ENCODE data around the gene GH1. TPM values are rescaled to one million over a fixed set of nuclear protein-coding genes. Genes with fewer than 3 reads are reported as not detected.

The GH1 gene
- total and polyA plus RNA-seq, 2 of the 13 experiments (the other 11 are each of a cell fraction or from before 2014, with no cell fraction given) = not detected

DNA sequence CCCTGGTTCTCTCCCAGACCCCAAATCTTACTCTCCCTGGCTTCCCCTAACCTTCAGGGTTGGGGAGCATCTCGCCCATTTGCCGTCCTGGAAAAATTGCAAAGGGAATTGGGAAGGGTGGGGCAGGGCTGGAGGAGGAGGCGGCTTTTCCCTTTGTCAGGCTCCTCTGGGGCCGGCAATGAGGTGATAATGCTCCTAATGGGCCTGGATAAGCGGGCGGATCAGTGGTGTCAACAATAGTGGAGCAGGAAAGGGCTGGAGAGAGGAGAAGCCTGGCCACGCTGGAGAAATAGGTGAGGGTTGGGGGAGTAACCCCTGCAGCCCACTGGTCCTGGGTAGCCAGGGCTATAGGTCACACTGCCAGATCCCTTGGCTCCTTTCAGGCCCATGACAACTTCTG is 41.8 kb upstream of the GH1 start (continued):
- TF ChIP-seq, protein P1, sequence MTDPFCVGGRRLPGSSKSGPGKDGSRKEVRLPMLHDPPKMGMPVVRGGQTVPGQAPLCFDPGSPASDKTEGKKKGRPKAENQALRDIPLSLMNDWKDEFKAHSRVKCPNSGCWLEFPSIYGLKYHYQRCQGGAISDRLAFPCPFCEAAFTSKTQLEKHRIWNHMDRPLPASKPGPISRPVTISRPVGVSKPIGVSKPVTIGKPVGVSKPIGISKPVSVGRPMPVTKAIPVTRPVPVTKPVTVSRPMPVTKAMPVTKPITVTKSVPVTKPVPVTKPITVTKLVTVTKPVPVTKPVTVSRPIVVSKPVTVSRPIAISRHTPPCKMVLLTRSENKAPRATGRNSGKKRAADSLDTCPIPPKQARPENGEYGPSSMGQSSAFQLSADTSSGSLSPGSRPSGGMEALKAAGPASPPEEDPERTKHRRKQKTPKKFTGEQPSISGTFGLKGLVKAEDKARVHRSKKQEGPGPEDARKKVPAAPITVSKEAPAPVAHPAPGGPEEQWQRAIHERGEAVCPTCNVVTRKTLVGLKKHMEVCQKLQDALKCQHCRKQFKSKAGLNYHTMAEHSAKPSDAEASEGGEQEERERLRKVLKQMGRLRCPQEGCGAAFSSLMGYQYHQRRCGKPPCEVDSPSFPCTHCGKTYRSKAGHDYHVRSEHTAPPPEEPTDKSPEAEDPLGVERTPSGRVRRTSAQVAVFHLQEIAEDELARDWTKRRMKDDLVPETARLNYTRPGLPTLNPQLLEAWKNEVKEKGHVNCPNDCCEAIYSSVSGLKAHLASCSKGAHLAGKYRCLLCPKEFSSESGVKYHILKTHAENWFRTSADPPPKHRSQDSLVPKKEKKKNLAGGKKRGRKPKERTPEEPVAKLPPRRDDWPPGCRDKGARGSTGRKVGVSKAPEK (CRISPR knock-in tag; IDR thresholded peaks at IDR 0.05; ENCODE audit: borderline replicate concordance) = no peak
- no peak for TF ChIP-seq XBP1 (CRISPR knock-in tag; IDR thresholded peaks at IDR 0.05)

DNA sequence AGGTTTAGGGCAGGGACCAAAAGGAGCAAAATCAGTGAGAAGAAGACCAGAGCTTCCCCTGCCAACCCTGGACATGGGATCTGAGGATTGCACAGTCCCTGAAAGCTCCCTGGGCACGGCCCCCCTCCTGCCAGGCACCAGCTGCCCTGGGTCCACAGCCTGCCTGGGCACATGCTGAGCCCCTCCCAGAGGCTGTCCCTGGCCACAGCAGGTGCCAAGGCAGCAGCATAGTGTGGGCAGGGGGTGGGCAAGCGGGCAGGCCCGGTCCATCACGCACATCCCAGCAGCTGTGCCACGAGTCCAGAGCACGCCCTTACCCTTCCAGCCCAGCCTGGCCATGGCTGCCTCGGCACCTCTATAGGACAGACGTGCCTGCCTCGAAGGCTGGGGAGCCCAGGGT is 41.4 kb upstream of the GH1 start:
- no TSS peak for BruUV-seq (replicated peaks)
- H3K4me1 ChIP-seq (ENCODE audit: insufficient read depth, low read length) = peaks cover 32% of the 10 kb centered on the region
- no peak overlapping the region for H3K27ac ChIP-seq (ENCODE audit: extremely low read length, insufficient read depth, low read length)
- ChIA-PET POLR2A (no interaction called here), CTCF (ENCODE audit: low intra/inter-chr PET ratio, low total read pairs) (no interaction called here)
- no peak for DNase-seq (ENCODE audit: low spot score)
- H3K79me2 ChIP-seq (ENCODE audit: insufficient read depth, low read length) = no peaks in the 10 kb centered on the region
- in situ Hi-C loops (cut with HindIII; ENCODE audit: extremely low pct_ligation_motif_present, low pct_unique_long_range_greater_than_20kb) (no loop called here), intact Hi-C loops (cut with micrococcal nuclease; ENCODE audit: unreplicated experiment) (no loop called here)
- no peaks in the 10 kb centered on the region; the same call in 1 of the 2 replicates for H4K20me1 ChIP-seq (ENCODE audit: insufficient read depth, low read length)
- H2AFZ ChIP-seq (ENCODE audit: low read length) = no peak overlapping the region
- H3K4me2 ChIP-seq (ENCODE audit: low read depth, low read length) = no peak overlapping the region
- H3K9ac ChIP-seq (ENCODE audit: insufficient read depth, low read depth, low read length) = no peak overlapping the region
- H3K36me3 ChIP-seq (replicated peaks in 1 of 2; ENCODE audit: control insufficient read depth in 1 of 2, insufficient read depth in 2 of 2, low read length in 2 of 2) = no peaks in the 10 kb centered on the region
- no peak for ATAC-seq
- TF ChIP-seq, protein P2, sequence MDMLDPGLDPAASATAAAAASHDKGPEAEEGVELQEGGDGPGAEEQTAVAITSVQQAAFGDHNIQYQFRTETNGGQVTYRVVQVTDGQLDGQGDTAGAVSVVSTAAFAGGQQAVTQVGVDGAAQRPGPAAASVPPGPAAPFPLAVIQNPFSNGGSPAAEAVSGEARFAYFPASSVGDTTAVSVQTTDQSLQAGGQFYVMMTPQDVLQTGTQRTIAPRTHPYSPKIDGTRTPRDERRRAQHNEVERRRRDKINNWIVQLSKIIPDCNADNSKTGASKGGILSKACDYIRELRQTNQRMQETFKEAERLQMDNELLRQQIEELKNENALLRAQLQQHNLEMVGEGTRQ (IDR thresholded peaks at IDR 0.05; ENCODE audit: low read depth, low read length) = no peak
- TF ChIP-seq, protein P2 (CRISPR knock-in tag; IDR thresholded peaks at IDR 0.05; ENCODE audit: borderline replicate concordance) = no peak
- TF ChIP-seq, protein P3, sequence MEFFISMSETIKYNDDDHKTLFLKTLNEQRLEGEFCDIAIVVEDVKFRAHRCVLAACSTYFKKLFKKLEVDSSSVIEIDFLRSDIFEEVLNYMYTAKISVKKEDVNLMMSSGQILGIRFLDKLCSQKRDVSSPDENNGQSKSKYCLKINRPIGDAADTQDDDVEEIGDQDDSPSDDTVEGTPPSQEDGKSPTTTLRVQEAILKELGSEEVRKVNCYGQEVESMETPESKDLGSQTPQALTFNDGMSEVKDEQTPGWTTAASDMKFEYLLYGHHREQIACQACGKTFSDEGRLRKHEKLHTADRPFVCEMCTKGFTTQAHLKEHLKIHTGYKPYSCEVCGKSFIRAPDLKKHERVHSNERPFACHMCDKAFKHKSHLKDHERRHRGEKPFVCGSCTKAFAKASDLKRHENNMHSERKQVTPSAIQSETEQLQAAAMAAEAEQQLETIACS (CRISPR knock-in tag; IDR thresholded peaks at IDR 0.05) = no peak
- no peak for TF ChIP-seq MXI1 (IDR thresholded peaks at IDR 0.05; ENCODE audit: borderline replicate concordance, low read depth, low read length)
- no peak for TF ChIP-seq KLF9 (CRISPR knock-in tag; IDR thresholded peaks at IDR 0.05; ENCODE audit: low read depth)
- 0 out of 2 replicates have a peak, but pooled peaks have one; percentile 30 for TF ChIP-seq HNRNPL (IDR thresholded peaks at IDR 0.05; ENCODE audit: low read depth, low read length)
- TF ChIP-seq, protein P4, sequence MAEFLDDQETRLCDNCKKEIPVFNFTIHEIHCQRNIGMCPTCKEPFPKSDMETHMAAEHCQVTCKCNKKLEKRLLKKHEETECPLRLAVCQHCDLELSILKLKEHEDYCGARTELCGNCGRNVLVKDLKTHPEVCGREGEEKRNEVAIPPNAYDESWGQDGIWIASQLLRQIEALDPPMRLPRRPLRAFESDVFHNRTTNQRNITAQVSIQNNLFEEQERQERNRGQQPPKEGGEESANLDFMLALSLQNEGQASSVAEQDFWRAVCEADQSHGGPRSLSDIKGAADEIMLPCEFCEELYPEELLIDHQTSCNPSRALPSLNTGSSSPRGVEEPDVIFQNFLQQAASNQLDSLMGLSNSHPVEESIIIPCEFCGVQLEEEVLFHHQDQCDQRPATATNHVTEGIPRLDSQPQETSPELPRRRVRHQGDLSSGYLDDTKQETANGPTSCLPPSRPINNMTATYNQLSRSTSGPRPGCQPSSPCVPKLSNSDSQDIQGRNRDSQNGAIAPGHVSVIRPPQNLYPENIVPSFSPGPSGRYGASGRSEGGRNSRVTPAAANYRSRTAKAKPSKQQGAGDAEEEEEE (CRISPR knock-in tag; IDR thresholded peaks at IDR 0.05; ENCODE audit: borderline replicate concordance) = no peak
- TF ChIP-seq, protein P5, sequence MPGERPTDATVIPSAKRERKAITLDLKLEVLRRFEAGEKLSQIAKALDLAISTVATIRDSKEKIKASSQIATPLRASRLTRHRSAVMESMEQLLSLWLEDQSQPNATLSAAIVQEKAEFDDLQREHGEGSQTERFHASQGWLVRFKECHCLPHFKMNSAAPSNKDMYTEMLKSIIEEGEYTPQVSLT (CRISPR knock-in tag; IDR thresholded peaks at IDR 0.05; ENCODE audit: borderline replicate concordance, low read depth) = no peak
- peaks cover 4 to 22% of the 10 kb centered on the region in 2 experiments; a peak in 2 of 5 replicates for H3K27me3 ChIP-seq (ENCODE audit: control insufficient read depth in 1 of 2, insufficient read depth in 2 of 2, low read length in 2 of 2)
- H3K4me3 ChIP-seq (replicated peaks in 1 of 3; ENCODE audit: insufficient read depth in 1 of 3, low read depth in 2 of 3, low read length in 3 of 3) = no peak overlapping the region
- H3K9me3 ChIP-seq (ENCODE audit: low read length) = no peaks in the 10 kb centered on the region
- no peak for FAIRE-seq
- WGBS (ENCODE audit: low lambda C conversion rate) = 6% methylated on average over 5 of the region's 9 CpGs

Data from HepG2 (cell line).